ENCODE measurements around the gene HMCN2.

DNA sequence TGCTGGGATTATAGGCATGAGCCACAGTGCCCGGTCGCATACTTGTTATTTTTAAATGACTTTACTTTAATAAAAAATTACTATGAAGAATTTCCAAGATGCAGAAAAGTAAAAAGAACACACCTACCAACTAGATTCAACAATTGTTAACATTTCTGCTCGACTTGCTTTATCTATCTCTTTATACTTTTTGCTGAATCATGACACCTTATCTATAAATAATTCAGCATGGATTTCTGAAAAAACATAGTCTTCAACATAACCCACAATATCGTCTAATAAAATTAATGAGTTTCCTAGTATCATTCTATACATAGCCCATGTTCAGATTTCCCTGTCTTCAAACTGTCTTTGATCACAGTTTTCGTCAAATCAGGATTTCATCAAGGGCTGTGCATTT is 25.9 kb downstream of the HMCN2 start:
- TF ChIP-seq EZH2 (IDR thresholded peaks at IDR 0.05; ENCODE audit: insufficient read depth, poor library complexity, severe bottlenecking): no peak
- TF ChIP-seq EZH2phosphoT487 (IDR thresholded peaks at IDR 0.05; ENCODE audit: insufficient read depth, low read depth): no peak

All from GM23248 (cell line).